ENCODE results near the gene NIPSNAP2. TPM values are rescaled to one million over a fixed set of nuclear protein-coding genes. Genes with fewer than 3 reads are reported as not detected.

NIPSNAP2 gene
- total RNA-seq (2022; extraction: Qiagen RNA extraction; ENCODE audit: low read depth): 42.6 to 57.4 TPM (median 47.9 TPM) in 5 replicates

DNA sequence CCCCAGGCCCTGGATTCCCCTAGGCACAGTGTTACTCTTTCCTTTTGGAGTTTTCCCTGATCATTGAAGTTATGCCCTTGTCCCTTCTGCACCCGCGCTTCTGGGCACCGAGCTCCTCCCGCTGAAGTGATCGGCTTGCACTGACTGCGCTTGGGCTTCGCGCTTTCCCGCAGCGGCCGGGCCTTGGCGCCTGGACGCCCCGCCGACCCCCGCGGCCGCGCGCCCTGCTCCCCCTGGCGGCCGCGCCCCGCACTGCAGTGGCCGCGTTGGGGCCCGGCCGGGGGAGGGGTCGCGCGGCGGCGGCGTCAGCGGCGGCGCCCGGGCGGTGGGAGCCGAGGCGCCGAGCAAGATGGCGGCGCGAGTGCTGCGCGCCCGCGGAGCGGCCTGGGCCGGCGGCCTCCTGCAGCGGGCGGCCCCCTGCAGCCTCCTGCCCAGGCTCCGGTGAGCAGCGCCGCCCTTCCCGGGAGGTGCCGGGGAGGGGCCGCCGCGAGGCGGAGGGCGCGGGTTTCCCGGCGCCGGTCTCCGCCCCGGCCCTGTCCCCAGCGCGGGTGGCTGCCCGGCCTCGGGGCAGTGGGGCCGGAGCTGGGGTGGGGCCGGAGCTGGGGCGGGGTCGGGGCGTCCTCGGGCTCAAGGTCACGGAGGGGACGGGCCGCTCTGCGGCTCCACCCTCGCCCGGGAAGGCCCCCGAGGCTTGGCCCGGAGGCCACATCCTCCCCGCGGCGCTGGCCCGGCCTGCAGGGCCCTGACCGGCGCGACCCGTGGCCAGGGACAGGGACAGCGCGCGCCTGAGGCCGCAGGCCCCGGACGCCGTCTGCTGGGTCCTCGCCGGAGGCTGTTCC lies at the start of gene NIPSNAP2:
TSS of gene NIPSNAP2 (plus strand) at position 325 of the 839 bp plus-strand sequence. CDS start at position 350, 25 bp downstream.

DNA sequence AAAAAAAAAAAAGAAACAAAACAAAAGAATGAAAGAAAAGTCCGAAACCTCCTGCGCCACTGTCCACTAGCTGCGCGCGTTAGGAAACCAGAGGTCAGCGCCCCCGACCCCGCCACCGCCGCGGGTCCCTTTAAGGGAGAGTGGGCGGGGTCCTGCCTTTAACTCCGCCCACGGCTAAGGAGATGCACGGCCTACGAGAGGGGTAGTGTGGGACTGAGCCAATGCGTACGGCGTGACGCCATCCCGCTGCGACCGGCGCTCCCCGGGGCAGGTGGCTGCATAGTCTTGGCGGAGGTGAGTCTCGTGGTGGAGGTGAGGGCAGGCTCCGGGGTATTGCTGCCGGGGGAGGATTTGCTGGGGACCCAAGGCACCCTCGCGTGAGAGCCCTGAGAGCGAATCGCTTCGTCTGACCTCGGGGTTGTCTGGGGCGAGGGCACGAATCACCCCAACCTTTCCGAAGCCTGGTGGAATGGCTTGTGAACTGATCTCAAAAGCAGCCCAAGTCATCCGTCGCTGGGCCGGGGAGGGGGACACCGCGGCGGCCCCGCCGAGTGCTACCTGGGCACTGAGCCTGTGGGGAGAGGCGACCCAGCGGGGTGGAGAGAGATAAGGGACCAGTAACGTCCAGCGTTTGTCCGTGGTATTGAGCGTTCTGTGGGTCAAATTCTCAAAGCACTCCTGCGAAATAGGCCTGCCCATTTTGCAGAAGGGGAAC lies 12.6 kb upstream of the NIPSNAP2 start, which contains the start of gene MRPS17:
TSS of gene MRPS17 (plus strand) at position 241 of the 715 bp plus-strand sequence. CDS start 1,319 bp downstream, outside the sequence.

Other genes with a start within 250 kb of the NIPSNAP2 start
- gene SEPTIN14, start 101.8 kb upstream of the NIPSNAP2 start, total RNA-seq (2022; extraction: Qiagen RNA extraction; ENCODE audit: low read depth): not detected in 5 replicates
- gene ZNF713, start 77.1 kb upstream of the NIPSNAP2 start, total RNA-seq (2022; extraction: Qiagen RNA extraction; ENCODE audit: low read depth): 0.35 to 1.2 TPM (median 0.70 TPM) in 5 replicates
- gene MRPS17, start 12.7 kb upstream of the NIPSNAP2 start, total RNA-seq (2022; extraction: Qiagen RNA extraction; ENCODE audit: low read depth): 23.6 to 32.1 TPM (median 27.6 TPM) in 5 replicates
- 26.1 to 33.1 TPM (median 28.6 TPM) in 5 replicates for gene PSPH, start 86.9 kb downstream of the NIPSNAP2 start, total RNA-seq (2022; extraction: Qiagen RNA extraction; ENCODE audit: low read depth)
- 281 to 310 TPM (median 294 TPM) in 5 replicates for gene CCT6A, start 87.2 kb downstream of the NIPSNAP2 start, total RNA-seq (2022; extraction: Qiagen RNA extraction; ENCODE audit: low read depth)
- gene SUMF2, start 99.7 kb downstream of the NIPSNAP2 start, total RNA-seq (2022; extraction: Qiagen RNA extraction; ENCODE audit: low read depth): 107 to 120 TPM (median 114 TPM) in 5 replicates
- 0.39 to 1.2 TPM (median 0.41 TPM) in 5 replicates for gene PHKG1, start 128.4 kb downstream of the NIPSNAP2 start, total RNA-seq (2022; extraction: Qiagen RNA extraction; ENCODE audit: low read depth)
- 555 to 740 TPM (median 676 TPM) in 5 replicates for gene CHCHD2, start 141.9 kb downstream of the NIPSNAP2 start, total RNA-seq (2022; extraction: Qiagen RNA extraction; ENCODE audit: low read depth)
- not detected in 5 replicates for gene NUPR2, start 151.8 kb downstream of the NIPSNAP2 start, total RNA-seq (2022; extraction: Qiagen RNA extraction; ENCODE audit: low read depth)

All from A549 treated with CpdA at 1 μM for 4 hours (cell line).